Activated CD4-positive, alpha-beta T cell treated with anti-CD3 and anti-CD28 coated beads, Interleukin-2, amount 10 ng/mL, durations not matched to agents 7 days and 5 days (primary cell): ENCODE results near the gene ZNF232. TPM values are rescaled to one million over a fixed set of nuclear protein-coding genes. Genes with fewer than 3 reads are reported as not detected.
"Not testable (repeated sequence)": the region's sequence is repeated elsewhere in the genome, so short reads cannot be mapped to it uniquely, and the experiment has no call there.

ENCODE experiments used
- CTCF ChIA-PET: fragments of 350-600 bp; sonication (Branson Sonifier 250); formaldehyde crosslinking; loops from one replicate; lab custom pipeline; 2021; ENCODE audit warnings: antibody characterized with exemption; lab: Charles Lee
- POLR2A ChIA-PET: fragments of 350-600 bp; sonication (Branson Sonifier 250); formaldehyde crosslinking; loops from one replicate; lab custom pipeline; 2021; ENCODE audit warnings: antibody characterized with exemption; lab: Charles Lee
- DNase-seq: peaks from one replicate; pipeline ENCODE4 v3.0.0-alpha.2; 2020
- H3K27ac Mint-ChIP-seq: one replicate; pipeline ENCODE4 v1.8.0; 2021; ENCODE audit warnings: mild to moderate bottlenecking, moderate library complexity, mixed read lengths
- H3K27me3 Mint-ChIP-seq: one replicate; pipeline ENCODE4 v1.8.0; 2021; ENCODE audit warnings: mixed read lengths
- H3K36me3 Mint-ChIP-seq: one replicate; pipeline ENCODE4 v1.8.0; 2021; ENCODE audit warnings: low read depth, mixed read lengths
- H3K4me1 Mint-ChIP-seq: one replicate; pipeline ENCODE4 v1.8.0; 2021; ENCODE audit warnings: mixed read lengths
- H3K4me3 Mint-ChIP-seq: one replicate; pipeline ENCODE4 v1.8.0; 2021; ENCODE audit warnings: mild to moderate bottlenecking, moderate library complexity, mixed read lengths
- H3K9me3 Mint-ChIP-seq: one replicate; pipeline ENCODE4 v1.8.0; 2021; ENCODE audit warnings: mixed read lengths
- total RNA-seq, 2 experiments: library from RNA; stranded (reverse); gene quantifications; one replicate each; pipeline ENCODE4 v1.2.3, GENCODE V29; 2021

ZNF232 gene
- total RNA-seq, 2 experiments from 2014 or later = 9.3 to 12.0 TPM

- H3K27ac Mint-ChIP-seq, H3K4me1 Mint-ChIP-seq, CTCF ChIA-PET, POLR2A ChIA-PET, H3K36me3 Mint-ChIP-seq, DNase-seq, H3K4me3 Mint-ChIP-seq, H3K9me3 Mint-ChIP-seq: not testable (repeated sequence)
- H3K27me3 Mint-ChIP-seq = peaks cover 30% of the 10 kb centered on the region
These were observed 13.2 kb upstream of the ZNF232 start for GRCh38 chr17:5124896-5125295.

- H3K4me1 Mint-ChIP-seq, POLR2A ChIA-PET, H3K4me3 Mint-ChIP-seq, H3K9me3 Mint-ChIP-seq, DNase-seq, CTCF ChIA-PET, H3K36me3 Mint-ChIP-seq, H3K27ac Mint-ChIP-seq: not testable (repeated sequence)
- H3K27me3 Mint-ChIP-seq = peaks cover 30% of the 10 kb centered on the region
These were observed 12.6 kb upstream of the ZNF232 start for GRCh38 chr17:5124125-5124760.

GRCh38 chr17:5123343-5124124 is 11.9 kb upstream of the ZNF232 start:
- H3K4me1 Mint-ChIP-seq = peaks cover 5% of the 10 kb centered on the region
- H3K27me3 Mint-ChIP-seq = peaks cover 36% of the 10 kb centered on the region
- H3K27ac Mint-ChIP-seq = no peak overlapping the region
- no peak for DNase-seq
- no peaks in the 10 kb centered on the region for H3K9me3 Mint-ChIP-seq
- ChIA-PET CTCF (no interaction called here), POLR2A (no interaction called here)
- H3K4me3 Mint-ChIP-seq = no peak overlapping the region
- no peaks in the 10 kb centered on the region for H3K36me3 Mint-ChIP-seq

GRCh38 chr17:5122586-5123342 is 11.1 kb upstream of the ZNF232 start:
- no peaks in the 10 kb centered on the region for H3K9me3 Mint-ChIP-seq
- ChIA-PET POLR2A (no interaction called here), CTCF (no interaction called here)
- H3K36me3 Mint-ChIP-seq = no peaks in the 10 kb centered on the region
- peaks cover 43% of the 10 kb centered on the region for H3K27me3 Mint-ChIP-seq
- H3K27ac Mint-ChIP-seq = no peak overlapping the region
- H3K4me1 Mint-ChIP-seq = peaks cover 5% of the 10 kb centered on the region
- no peak for DNase-seq
- no peak overlapping the region for H3K4me3 Mint-ChIP-seq

- not testable (repeated sequence) for DNase-seq
These were observed 10.4 kb upstream of the ZNF232 start for GRCh38 chr17:5122056-5122455.

GRCh38 chr17:5121186-5121841 is 9.6 kb upstream of the ZNF232 start:
- no peak overlapping the region for H3K4me3 Mint-ChIP-seq
- ChIA-PET POLR2A (no interaction called here), CTCF (no interaction called here)
- peaks cover 55% of the 10 kb centered on the region for H3K27me3 Mint-ChIP-seq
- no peak overlapping the region for H3K27ac Mint-ChIP-seq
- no peaks in the 10 kb centered on the region for H3K36me3 Mint-ChIP-seq
- H3K9me3 Mint-ChIP-seq = peaks cover 5% of the 10 kb centered on the region
- peaks cover 5% of the 10 kb centered on the region for H3K4me1 Mint-ChIP-seq
- DNase-seq = no peak

More at GRCh38 chr17:5122056-5122455, 10.4 kb upstream of the ZNF232 start:
- H3K27ac Mint-ChIP-seq, H3K4me3 Mint-ChIP-seq, CTCF ChIA-PET, POLR2A ChIA-PET, H3K36me3 Mint-ChIP-seq, H3K4me1 Mint-ChIP-seq, H3K9me3 Mint-ChIP-seq: not testable (repeated sequence)
- peaks cover 47% of the 10 kb centered on the region for H3K27me3 Mint-ChIP-seq

- H3K36me3 Mint-ChIP-seq, H3K9me3 Mint-ChIP-seq, H3K4me1 Mint-ChIP-seq, DNase-seq, H3K4me3 Mint-ChIP-seq, H3K27ac Mint-ChIP-seq, POLR2A ChIA-PET: not testable (repeated sequence)
- H3K27me3 Mint-ChIP-seq = peaks cover 56% of the 10 kb centered on the region
- CTCF ChIA-PET = interaction anchor here (0.6 kb wide), 1 partner anchor 212 kb away, joined by 3 read pairs; no protein-coding TSS in a partner anchor
These were observed 8.9 kb upstream of the ZNF232 start for GRCh38 chr17:5120436-5121185.

GRCh38 chr17:5120036-5120435 is 8.4 kb upstream of the ZNF232 start:
- POLR2A ChIA-PET = no interaction called here
- no peak overlapping the region for H3K4me3 Mint-ChIP-seq

GRCh38 chr17:5118219-5118618 is 6.5 kb upstream of the ZNF232 start:
- H3K4me3 Mint-ChIP-seq = no peak overlapping the region
- POLR2A ChIA-PET = no interaction called here
- H3K27me3 Mint-ChIP-seq = peaks cover 50% of the 10 kb centered on the region
- peaks cover 14% of the 10 kb centered on the region for H3K9me3 Mint-ChIP-seq
- H3K36me3 Mint-ChIP-seq = peaks cover 15% of the 10 kb centered on the region
- peaks cover 6% of the 10 kb centered on the region for H3K4me1 Mint-ChIP-seq
- no peak for DNase-seq
- CTCF ChIA-PET = interaction anchor here (0.6 kb wide), 1 partner anchor 74 kb away, joined by 3 read pairs; no protein-coding TSS in a partner anchor
- no peak overlapping the region for H3K27ac Mint-ChIP-seq

More at GRCh38 chr17:5120036-5120435, 8.4 kb upstream of the ZNF232 start:
- no peak for DNase-seq
- CTCF ChIA-PET = interaction anchor here (0.6 kb wide), 1 partner anchor 212 kb away, joined by 3 read pairs; no protein-coding TSS in a partner anchor
- H3K27ac Mint-ChIP-seq = no peak overlapping the region
- H3K9me3 Mint-ChIP-seq = peaks cover 5% of the 10 kb centered on the region
- no peaks in the 10 kb centered on the region for H3K36me3 Mint-ChIP-seq
- H3K4me1 Mint-ChIP-seq = peaks cover 5% of the 10 kb centered on the region
- peaks cover 61% of the 10 kb centered on the region for H3K27me3 Mint-ChIP-seq

- Mint-ChIP-seq H3K9me3 (peaks cover 14% of the 10 kb centered on the region), H3K4me1 (peaks cover 16% of the 10 kb centered on the region), H3K27ac (no peak within 1 kb of the TSS), H3K36me3 (peaks cover 23% of the 10 kb centered on the region), H3K4me3 (no peak within 1 kb of the TSS), H3K27me3 (peaks cover 37% of the 10 kb centered on the region)
- DNase-seq = no peak
- ChIA-PET POLR2A (interaction anchor here (0.8 kb wide), 1 partner anchor 11 kb away, joined by 3 read pairs; no protein-coding TSS in a partner anchor), CTCF (interaction anchor here (1.3 kb wide), 1 partner anchor 12 kb away, joined by 3 read pairs; no protein-coding TSS in a partner anchor)
These were observed 4.3 kb upstream of the ZNF232 start, which contains the start of gene USP6 for GRCh38 chr17:5115673-5116651. TSS of gene USP6 (plus strand) at chr17:5116032. CDS start at chr17:5130368, 14,336 bp downstream.

GRCh38 chr17:5110816-5111215 is 862 bp downstream of the ZNF232 start:
- DNase-seq = no peak
- Mint-ChIP-seq H3K4me3 (peak overlapping the region; percentile 76), H3K27me3 (peaks cover 9% of the 10 kb centered on the region), H3K4me1 (peaks cover 23% of the 10 kb centered on the region), H3K9me3 (peaks cover 28% of the 10 kb centered on the region), H3K36me3 (peaks cover 71% of the 10 kb centered on the region), H3K27ac (peak overlapping the region; percentile 71)
- ChIA-PET CTCF (interaction anchor here (0.8 to 1.2 kb wide), 3 partner anchors 8 to 81 kb away, joined by 3 to 8 read pairs (median 4); partner anchors contain the start of gene ZNF594), POLR2A (no interaction called here)
